ENCODE measurements around the gene PGLYRP2. TPM values are rescaled to one million over a fixed set of nuclear protein-coding genes. Genes with fewer than 3 reads are reported as not detected.

Gene PGLYRP2
- total and polyA plus RNA-seq, 2 donors (not counting 3 experiments of a cell fraction or from before 2014, with no cell fraction given): 0.03 to 0.18 TPM

- H3K27me3 ChIP-seq (ENCODE audit: control insufficient read depth in 2 of 2, insufficient read depth in 2 of 2, low read length in 2 of 2): no peaks in the 10 kb centered on the region
- no peak overlapping the region for H3K9ac ChIP-seq (replicated peaks; ENCODE audit: extremely low read depth, insufficient read depth, low read length)
- dilution Hi-C loops (cut with MboI; ENCODE audit: extremely low pct_ligation_motif_present, low sequenced_read_pairs): no loop called here
- no peak overlapping the region for H3K4me3 ChIP-seq (replicated peaks in 1 of 3; ENCODE audit: insufficient read depth in 1 of 3, low read depth in 1 of 3, low read length in 3 of 3)
- no peaks in the 10 kb centered on the region for H3K79me2 ChIP-seq (ENCODE audit: control insufficient read depth, insufficient read depth, low read length)
- H3K9me3 ChIP-seq (replicated peaks; ENCODE audit: control insufficient read depth, insufficient read depth, low read length): no peaks in the 10 kb centered on the region
- no peak overlapping the region for H2AFZ ChIP-seq (ENCODE audit: low read depth, low read length)
- H4K20me1 ChIP-seq (replicated peaks; ENCODE audit: control insufficient read depth, extremely low read depth, insufficient read depth, low read length): no peaks in the 10 kb centered on the region
- ChIA-PET POLR2A (no interaction called here), CTCF (no interaction called here)
- no peaks in the 10 kb centered on the region for H3K36me3 ChIP-seq (ENCODE audit: control insufficient read depth in 2 of 2, extremely low read depth in 1 of 2, insufficient read depth in 2 of 2, low read length in 2 of 2)
- no peak overlapping the region for H3K27ac ChIP-seq (ENCODE audit: insufficient read depth, low read depth, low read length)
- TF ChIP-seq POLR2A (IDR thresholded peaks at IDR 0.05; ENCODE audit: low read depth, low read length) (no peak), FOS (IDR thresholded peaks at IDR 0.05; ENCODE audit: borderline replicate concordance, insufficient read depth, low read length) (no peak), POLR2AphosphoS5 (IDR thresholded peaks at IDR 0.05; ENCODE audit: insufficient read depth, low read depth, low read length) (no peak), MYC (IDR thresholded peaks at IDR 0.05; ENCODE audit: low read depth, low read length) (no peak), EZH2 (IDR thresholded peaks at IDR 0.05; ENCODE audit: borderline replicate concordance, low read depth, low read length, severe bottlenecking) (no peak), JUN (IDR thresholded peaks at IDR 0.05; ENCODE audit: borderline replicate concordance, insufficient read depth, insufficient read length, low read depth) (no peak)
- TF ChIP-seq, protein P1, sequence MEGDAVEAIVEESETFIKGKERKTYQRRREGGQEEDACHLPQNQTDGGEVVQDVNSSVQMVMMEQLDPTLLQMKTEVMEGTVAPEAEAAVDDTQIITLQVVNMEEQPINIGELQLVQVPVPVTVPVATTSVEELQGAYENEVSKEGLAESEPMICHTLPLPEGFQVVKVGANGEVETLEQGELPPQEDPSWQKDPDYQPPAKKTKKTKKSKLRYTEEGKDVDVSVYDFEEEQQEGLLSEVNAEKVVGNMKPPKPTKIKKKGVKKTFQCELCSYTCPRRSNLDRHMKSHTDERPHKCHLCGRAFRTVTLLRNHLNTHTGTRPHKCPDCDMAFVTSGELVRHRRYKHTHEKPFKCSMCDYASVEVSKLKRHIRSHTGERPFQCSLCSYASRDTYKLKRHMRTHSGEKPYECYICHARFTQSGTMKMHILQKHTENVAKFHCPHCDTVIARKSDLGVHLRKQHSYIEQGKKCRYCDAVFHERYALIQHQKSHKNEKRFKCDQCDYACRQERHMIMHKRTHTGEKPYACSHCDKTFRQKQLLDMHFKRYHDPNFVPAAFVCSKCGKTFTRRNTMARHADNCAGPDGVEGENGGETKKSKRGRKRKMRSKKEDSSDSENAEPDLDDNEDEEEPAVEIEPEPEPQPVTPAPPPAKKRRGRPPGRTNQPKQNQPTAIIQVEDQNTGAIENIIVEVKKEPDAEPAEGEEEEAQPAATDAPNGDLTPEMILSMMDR (IDR thresholded peaks at IDR 0.05; ENCODE audit: extremely low read depth in 1 of 2, insufficient read depth in 1 of 2, low read depth in 1 of 2, low read length in 2 of 2): no peak
- TF ChIP-seq, protein P2, sequence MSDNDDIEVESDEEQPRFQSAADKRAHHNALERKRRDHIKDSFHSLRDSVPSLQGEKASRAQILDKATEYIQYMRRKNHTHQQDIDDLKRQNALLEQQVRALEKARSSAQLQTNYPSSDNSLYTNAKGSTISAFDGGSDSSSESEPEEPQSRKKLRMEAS (IDR thresholded peaks at IDR 0.05; ENCODE audit: insufficient read depth, insufficient read length): no peak
- H3K9me1 ChIP-seq (replicated peaks; ENCODE audit: control insufficient read depth, extremely low read depth, insufficient read depth, low read length): no peaks in the 10 kb centered on the region
- BruUV-seq (replicated peaks): no TSS peak
- no peaks in the 10 kb centered on the region for H3K4me1 ChIP-seq (ENCODE audit: control insufficient read depth, extremely low read depth, insufficient read depth, low read length)
- intact Hi-C loops (cut with micrococcal nuclease): no loop called here
- FAIRE-seq: no peak
- no peak overlapping the region for H3K4me2 ChIP-seq (ENCODE audit: insufficient read depth, low read length)
- no peak for DNase-seq (ENCODE audit: low read depth, low spot score)
Measured at GRCh38 chr19:15501596-15501995, 22.3 kb upstream of the PGLYRP2 start.
